HL-60/S4 treated with phorbol 12-myristate 13-acetate at 8.2 ng/mL for 4 days and 3 days (cell line): Measurements from ENCODE around the gene FIGN.

ENCODE experiments used
- in situ Hi-C: fragments of 300-500 bp; cut with MboI; formaldehyde crosslinking; loops from 2 replicates; pipeline ENCODE4 v1.15.0; 2022; ENCODE audit warnings: low sequenced_read_pairs

FIGN gene

DNA sequence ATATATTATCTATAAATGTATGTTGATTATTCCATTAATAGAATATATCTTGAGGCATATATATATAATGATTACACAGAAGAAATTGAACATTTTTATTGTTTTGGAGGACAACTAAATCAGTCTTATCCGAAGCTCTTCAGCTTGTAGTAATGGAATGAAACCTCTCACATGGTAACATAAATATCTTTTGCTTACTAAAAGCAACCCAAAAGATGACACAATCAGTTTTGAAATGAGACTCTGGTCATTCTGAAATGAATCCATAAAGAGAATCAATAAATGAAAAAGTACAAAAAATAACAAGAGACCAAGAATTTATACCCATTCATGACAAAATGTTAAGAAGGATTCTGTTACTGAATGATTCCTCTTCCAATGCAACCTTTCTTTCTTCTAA, 110.2 kb downstream of the FIGN start:
- in situ Hi-C loops: no loop called here

- in situ Hi-C loops: no loop called here
Measured at GRCh38 chr2:163621445-163622004, 114.3 kb downstream of the FIGN start.

GRCh38 chr2:163617517-163617916, 118.3 kb downstream of the FIGN start:
- in situ Hi-C loops: no loop called here

DNA sequence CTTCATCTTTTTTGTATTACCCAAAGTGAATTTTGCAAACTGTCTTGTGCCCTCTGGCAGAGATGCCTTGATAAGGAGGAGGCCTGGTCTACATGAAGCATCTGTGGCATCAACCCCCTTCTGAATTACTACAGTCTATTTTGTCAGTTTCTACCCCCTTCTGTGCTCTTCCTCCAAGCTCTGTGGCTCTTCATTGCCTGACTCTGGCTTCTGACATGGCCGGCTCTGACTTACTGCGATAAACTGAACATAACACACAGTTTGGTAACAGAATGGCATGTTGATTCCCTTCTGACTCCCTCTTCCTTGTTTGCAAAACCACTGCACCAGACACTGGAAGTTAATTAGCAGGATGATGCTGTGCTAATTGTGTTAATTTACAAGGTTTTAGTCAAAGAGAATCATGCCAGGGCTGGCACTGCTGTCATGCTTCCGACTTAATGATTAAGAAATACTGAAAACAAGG, 122.5 kb downstream of the FIGN start:
- in situ Hi-C loops: no loop called here

GRCh38 chr2:163612332-163612731, 123.5 kb downstream of the FIGN start:
- in situ Hi-C loops: no loop called here

DNA sequence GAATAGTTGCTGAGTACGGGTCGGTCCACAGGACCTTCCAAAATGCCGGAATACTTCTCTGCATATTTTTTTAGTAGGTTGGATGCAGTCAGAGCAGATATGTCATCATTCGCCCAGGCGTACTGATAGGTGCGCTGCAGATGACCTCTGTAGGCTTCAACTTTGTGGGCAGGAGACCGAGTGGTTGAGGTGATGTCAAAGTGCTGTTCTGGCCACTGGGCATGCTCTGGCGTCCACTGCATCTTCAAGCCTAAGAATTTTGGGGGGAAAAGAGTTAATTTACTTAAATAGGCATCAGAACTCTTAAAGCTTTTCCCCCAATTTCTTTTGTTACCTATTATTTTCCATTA, 124.3 kb downstream of the FIGN start:
- in situ Hi-C loops: no loop called here

- in situ Hi-C loops: no loop called here
Measured at GRCh38 chr2:163610817-163611556, 124.8 kb downstream of the FIGN start.

GRCh38 chr2:163607630-163608029, 128.2 kb downstream of the FIGN start:
- in situ Hi-C loops: no loop called here

GRCh38 chr2:163606878-163607277, 128.9 kb downstream of the FIGN start:
- in situ Hi-C loops: no loop called here

GRCh38 chr2:163605779-163606178, 130.0 kb downstream of the FIGN start:
- in situ Hi-C loops: no loop called here

DNA sequence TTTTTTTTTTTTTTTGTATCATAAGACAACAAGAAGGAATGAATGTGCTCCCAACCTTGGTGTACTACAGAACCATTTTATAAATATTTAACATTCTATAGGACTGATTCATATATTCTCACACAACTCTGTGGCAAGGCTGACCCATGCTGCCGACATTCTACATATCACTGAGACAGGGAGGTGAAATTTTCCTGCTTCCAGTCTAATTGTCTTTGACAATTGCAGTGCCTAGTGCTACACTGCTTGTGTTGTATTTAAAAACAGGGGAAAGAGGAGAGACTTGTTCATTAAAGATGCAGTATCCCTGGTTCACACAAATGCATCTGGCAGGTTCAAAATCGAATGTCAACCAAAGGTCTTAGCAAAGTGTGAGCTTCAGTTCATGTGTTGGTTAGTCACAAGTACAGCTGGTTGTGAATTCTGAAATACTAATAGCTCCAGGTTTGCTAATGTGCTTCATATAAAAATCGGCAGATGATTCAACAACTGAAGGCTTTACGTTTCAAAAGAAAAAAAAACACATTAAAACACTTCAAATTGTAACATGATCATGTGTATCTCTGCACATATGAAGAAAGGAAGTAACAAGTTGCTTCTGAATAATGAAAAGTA, 130.8 kb downstream of the FIGN start:
- in situ Hi-C loops: no loop called here

DNA sequence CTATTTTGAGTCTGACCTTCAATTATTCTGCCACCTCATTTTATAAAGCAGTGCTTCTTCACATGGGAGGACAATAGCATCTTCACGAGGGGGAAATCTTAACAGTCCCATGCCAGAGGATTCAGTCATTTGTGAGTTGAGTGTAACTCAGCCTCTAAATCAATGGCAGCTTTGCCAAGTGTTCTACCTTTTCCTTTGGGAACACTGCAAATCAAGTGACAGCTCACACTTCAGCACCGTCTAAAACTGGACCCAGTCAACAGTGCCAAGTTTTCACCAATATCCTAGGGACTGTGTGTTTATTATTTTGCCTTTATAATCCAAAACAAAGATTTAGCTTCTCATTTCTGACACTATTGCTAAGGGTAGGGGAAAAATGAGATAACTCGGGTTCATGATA, 133.6 kb downstream of the FIGN start:
- in situ Hi-C loops: no loop called here

DNA sequence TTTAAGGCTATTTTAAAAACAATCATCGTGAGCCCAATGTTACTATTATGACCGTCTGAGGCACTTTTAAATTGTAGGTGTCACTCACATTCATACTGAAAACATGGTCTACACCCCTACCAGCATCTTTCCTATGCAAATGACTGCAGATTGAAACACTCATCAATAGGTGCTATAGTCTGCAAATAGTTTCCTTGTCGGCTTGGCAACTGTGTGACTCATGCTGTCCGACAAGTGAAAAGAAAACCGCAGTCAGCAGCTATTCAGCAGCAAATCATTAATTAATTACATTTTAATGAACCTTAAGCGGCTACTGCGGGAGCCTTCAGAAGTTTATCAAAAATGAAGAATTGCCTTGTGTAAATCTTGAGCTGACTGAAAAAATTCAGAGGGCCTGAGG, 134.4 kb downstream of the FIGN start:
- in situ Hi-C loops: no loop called here

DNA sequence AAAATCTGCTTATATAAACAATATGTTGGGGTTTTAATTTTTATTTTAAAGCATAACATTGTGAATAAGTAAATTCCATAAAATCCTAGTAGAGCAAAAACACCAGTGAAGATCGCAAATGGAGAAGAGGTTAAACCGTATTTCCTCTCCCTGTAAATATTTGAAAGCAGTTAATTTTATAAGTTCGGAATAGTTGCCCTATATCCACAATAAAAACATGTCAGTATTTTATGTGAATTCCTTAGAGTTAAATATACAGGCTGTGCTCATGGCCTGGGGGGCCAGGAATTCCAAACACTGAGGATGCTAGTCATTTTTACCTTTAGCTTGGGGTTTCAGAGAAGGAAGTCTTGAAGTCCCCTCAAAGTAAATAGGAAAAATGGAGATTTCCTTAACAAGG, 135.0 kb downstream of the FIGN start:
- in situ Hi-C loops: no loop called here

DNA sequence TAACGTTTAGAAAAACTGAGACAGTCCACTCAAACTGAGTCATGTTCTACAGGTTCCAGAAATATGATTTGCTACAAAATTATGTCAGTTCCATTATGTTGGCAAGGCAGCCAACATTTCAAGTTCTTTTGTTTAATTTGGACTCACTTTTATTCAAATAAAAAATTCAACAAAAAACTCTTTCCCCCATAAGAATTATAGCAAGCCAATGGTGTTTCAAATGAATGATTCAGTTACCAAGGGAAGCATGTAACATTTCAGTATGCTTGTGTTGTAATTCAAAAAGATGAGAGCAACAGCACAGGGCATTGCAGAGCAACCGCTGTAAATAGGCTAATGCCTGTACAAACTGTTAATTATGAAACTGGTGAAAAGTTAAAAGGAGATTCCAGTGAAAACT, 140.8 kb downstream of the FIGN start:
- in situ Hi-C loops: no loop called here

- in situ Hi-C loops: no loop called here
Measured at GRCh38 chr2:163594497-163594896, 141.3 kb downstream of the FIGN start.

DNA sequence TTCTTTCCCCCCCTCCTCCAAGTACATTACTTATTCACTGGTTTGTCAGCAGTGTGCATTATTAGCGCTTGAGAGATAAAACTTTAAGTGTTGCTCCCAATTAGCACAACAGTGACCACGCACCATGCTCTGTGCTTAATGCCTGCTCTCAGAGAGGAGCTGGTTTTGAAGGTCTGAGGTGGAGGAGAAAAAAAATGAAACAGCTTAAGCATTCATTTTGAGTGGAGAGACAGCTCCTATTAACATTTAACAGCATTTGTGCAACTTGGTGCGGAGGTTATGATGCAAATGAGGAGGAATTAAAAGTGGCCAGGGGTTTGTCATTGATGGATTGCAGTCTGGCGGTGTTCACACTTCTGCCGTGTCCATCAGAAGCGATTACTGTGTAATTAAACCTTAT, 141.8 kb downstream of the FIGN start:
- in situ Hi-C loops: no loop called here

GRCh38 chr2:163592954-163593622, 142.7 kb downstream of the FIGN start:
- in situ Hi-C loops: no loop called here

- in situ Hi-C loops: no loop called here
Measured at GRCh38 chr2:163591461-163591860, 144.3 kb downstream of the FIGN start.

- in situ Hi-C loops: no loop called here
Measured at GRCh38 chr2:163580757-163581156, 155.1 kb downstream of the FIGN start.

GRCh38 chr2:163574309-163574708, 161.5 kb downstream of the FIGN start:
- in situ Hi-C loops: loop anchor here (25.0 kb wide), 1 partner anchor 237 kb away; no protein-coding TSS in a partner anchor

DNA sequence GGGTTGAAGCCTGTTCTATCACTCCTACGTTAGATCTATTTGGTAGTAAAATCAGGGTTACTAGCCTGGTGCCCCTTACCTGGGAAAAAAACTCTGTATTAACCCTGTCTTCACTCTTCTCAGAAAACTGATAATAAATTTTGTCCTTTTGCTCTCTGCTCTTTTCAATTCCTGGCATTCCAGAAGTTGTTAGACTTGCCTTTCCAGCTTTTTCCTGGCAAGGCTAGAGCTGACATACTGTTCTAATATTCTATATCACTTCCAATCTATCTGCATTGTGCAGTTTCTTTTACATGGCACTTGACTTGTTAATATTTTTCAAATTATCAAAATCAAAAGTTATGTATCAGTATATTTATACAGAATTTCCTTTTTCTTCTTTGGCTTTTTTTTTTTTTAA, 162.2 kb downstream of the FIGN start:
- in situ Hi-C loops: loop anchor here (25.0 kb wide), 1 partner anchor 236 kb away; no protein-coding TSS in a partner anchor
